ENCODE measurements around the gene SPTBN5.

DNA sequence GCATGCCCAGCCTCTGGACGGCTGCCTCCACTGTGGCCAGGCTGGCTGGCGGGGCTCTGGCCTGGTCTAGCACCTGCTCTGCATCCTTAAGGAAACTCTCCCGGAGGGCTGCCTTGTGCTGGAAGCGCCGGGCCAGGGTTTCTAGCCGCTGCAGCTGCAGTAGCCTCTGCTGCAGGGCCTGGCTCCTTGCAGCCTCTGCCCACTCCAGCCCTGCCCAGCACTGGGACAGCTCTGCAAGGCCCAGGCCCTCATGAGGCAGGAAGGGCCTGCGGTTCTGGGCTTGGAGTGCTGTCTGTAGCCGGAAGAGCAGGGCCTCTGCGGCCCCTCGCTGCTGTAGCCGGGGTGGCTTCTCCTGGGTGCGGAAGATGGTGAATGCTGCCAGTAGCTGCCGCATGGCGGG lies 8.0 kb downstream of the SPTBN5 start:
- no peak for TF ChIP-seq POLR2A (IDR thresholded peaks at IDR 0.05)
- TF ChIP-seq, protein P1, sequence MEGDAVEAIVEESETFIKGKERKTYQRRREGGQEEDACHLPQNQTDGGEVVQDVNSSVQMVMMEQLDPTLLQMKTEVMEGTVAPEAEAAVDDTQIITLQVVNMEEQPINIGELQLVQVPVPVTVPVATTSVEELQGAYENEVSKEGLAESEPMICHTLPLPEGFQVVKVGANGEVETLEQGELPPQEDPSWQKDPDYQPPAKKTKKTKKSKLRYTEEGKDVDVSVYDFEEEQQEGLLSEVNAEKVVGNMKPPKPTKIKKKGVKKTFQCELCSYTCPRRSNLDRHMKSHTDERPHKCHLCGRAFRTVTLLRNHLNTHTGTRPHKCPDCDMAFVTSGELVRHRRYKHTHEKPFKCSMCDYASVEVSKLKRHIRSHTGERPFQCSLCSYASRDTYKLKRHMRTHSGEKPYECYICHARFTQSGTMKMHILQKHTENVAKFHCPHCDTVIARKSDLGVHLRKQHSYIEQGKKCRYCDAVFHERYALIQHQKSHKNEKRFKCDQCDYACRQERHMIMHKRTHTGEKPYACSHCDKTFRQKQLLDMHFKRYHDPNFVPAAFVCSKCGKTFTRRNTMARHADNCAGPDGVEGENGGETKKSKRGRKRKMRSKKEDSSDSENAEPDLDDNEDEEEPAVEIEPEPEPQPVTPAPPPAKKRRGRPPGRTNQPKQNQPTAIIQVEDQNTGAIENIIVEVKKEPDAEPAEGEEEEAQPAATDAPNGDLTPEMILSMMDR (IDR thresholded peaks at IDR 0.05), result no peak

Measured in vagina (tissue), 2 donors.